AG04450 (cell line): Measurements from ENCODE around the gene PARD3B. TPM values are rescaled to one million over a fixed set of nuclear protein-coding genes. Genes with fewer than 3 reads are reported as not detected.

ENCODE experiments used
- CTCF ChIA-PET: fragments of 300-600, 350-600 bp; formaldehyde crosslinking; extraction: SDS; loops from one replicate; lab custom pipeline; 2022; ENCODE audit warnings: antibody characterized with exemption, inconsistent platforms; lab: Charles Lee
- POLR2A ChIA-PET: fragments of 350-600 bp; formaldehyde crosslinking; extraction: SDS; loops from one replicate; lab custom pipeline; 2021; ENCODE audit warnings: antibody characterized with exemption, inconsistent platforms; lab: Yijun Ruan, JAX
- DNase-seq: peaks from one replicate; pipeline ENCODE4 v3.0.0-alpha.2; 2011; ENCODE audit warnings: low read depth, low spot score
- H3K27ac ChIP-seq: one replicate; pipeline ENCODE4 v1.5.1; 2012; ENCODE audit warnings: low read depth, low read length, control low read depth
- H3K27me3 ChIP-seq: one replicate; pipeline ENCODE4 v1.6.0; 2012; ENCODE audit warnings: low read length; ENCODE audit not compliant: control insufficient read depth, insufficient read depth
- H3K4me3 ChIP-seq: 2 replicates; pipeline ENCODE4 v1.5.1; 2011; ENCODE audit warnings: mild to moderate bottlenecking, low read depth, low read length, control low read depth
- H3K9me3 ChIP-seq: 2 replicates; pipeline ENCODE4 v1.5.1; 2012; ENCODE audit warnings: low read length; ENCODE audit not compliant: control insufficient read depth, insufficient read depth
- CTCF ChIP-seq: IDR thresholded peaks from 2 replicates; pipeline ENCODE4 v1.5.1; 2011; ENCODE audit warnings: low read depth, low read length, control low read depth, inconsistent platforms
- polyA plus RNA-seq: library from polyadenylated mRNA; depleted of rRNA; stranded (reverse); fragments of >200 nt; gene quantifications from 2 replicates; pipeline ENCODE4 v1.2.3, GENCODE V29; 2011

PARD3B gene
- polyA plus RNA-seq, 1 experiment, result 8.5 TPM

GRCh38 chr2:205474741-205475415 is 929.6 kb downstream of the PARD3B start:
- Histone ChIP-seq H3K27ac (no peak overlapping the region), H3K4me3 (no peak overlapping the region), H3K9me3 (no peaks in the 10 kb centered on the region), H3K27me3 (no peaks in the 10 kb centered on the region)
- DNase-seq, result no peak
- ChIA-PET POLR2A (no interaction called here), CTCF (no interaction called here)
- no peak for TF ChIP-seq CTCF

- H3K27ac ChIP-seq, result no peak overlapping the region
- DNase-seq, result no peak
- H3K4me3 ChIP-seq, result no peak overlapping the region
- POLR2A ChIA-PET, result no interaction called here
- no peaks in the 10 kb centered on the region for H3K27me3 ChIP-seq
- no peaks in the 10 kb centered on the region for H3K9me3 ChIP-seq
- CTCF ChIA-PET, result no interaction called here
- TF ChIP-seq CTCF, result no peak
These were observed 930.1 kb downstream of the PARD3B start for GRCh38 chr2:205475416-205475768.

GRCh38 chr2:205477016-205477705 is 931.9 kb downstream of the PARD3B start:
- POLR2A ChIA-PET, result no interaction called here
- DNase-seq, result no peak
- no peak overlapping the region for H3K4me3 ChIP-seq
- H3K27me3 ChIP-seq, result no peaks in the 10 kb centered on the region
- H3K27ac ChIP-seq, result no peak overlapping the region
- no peaks in the 10 kb centered on the region for H3K9me3 ChIP-seq
- CTCF ChIA-PET, result no interaction called here
- no peak for TF ChIP-seq CTCF

- Histone ChIP-seq H3K4me3 (no peak overlapping the region), H3K9me3 (no peaks in the 10 kb centered on the region), H3K27ac (no peak overlapping the region), H3K27me3 (no peaks in the 10 kb centered on the region)
- ChIA-PET POLR2A (interaction anchor here (1.2 kb wide), 1 partner anchor 15 kb away, joined by 11 read pairs; no protein-coding TSS in a partner anchor), CTCF (interaction anchor here (1.2 kb wide), 1 partner anchor 14 kb away, joined by 3 read pairs; no protein-coding TSS in a partner anchor)
- TF ChIP-seq CTCF, result no peak
- no peak for DNase-seq
These were observed 936.6 kb downstream of the PARD3B start for GRCh38 chr2:205481861-205482260.
